ENCODE measurements around the gene ZNF514.
"Not testable (repeated sequence)": the region's sequence is repeated elsewhere in the genome, so short reads cannot be mapped to it uniquely, and the experiment has no call there.

The ZNF514 gene

DNA sequence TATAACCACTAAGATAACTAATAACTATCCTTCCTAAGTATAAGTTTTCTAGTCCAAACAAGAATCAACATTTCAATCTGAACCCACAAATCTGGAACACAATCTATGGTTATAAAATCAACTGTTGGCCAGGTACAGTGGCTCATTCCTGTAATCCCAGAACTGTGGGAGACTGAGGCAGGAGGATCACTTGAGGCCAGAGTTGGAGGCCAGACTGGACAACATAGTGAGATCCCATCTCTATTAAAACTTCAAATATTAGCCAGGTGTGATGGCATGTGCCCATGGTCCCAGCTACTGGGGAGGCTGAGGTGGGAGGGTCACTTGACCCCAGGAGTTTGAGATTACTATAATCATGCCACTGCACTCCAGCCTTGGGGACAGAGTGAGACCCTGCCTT lies 49.3 kb downstream of the ZNF514 start:
- no peak overlapping the region for H3K4me3 ChIP-seq (ENCODE audit: low read length)
- no peak for DNase-seq (ENCODE audit: low read depth)
- no peak for TF ChIP-seq CTCF (conservative IDR thresholded peaks at IDR 0.05; ENCODE audit: low read depth, low read length)

- H3K4me3 ChIP-seq (ENCODE audit: low read length) = no peak overlapping the region
- TF ChIP-seq CTCF (conservative IDR thresholded peaks at IDR 0.05; ENCODE audit: low read depth, low read length) = no peak
- DNase-seq (ENCODE audit: low read depth) = no peak
These were observed 50.4 kb downstream of the ZNF514 start for GRCh38 chr2:95109260-95109659.

DNA sequence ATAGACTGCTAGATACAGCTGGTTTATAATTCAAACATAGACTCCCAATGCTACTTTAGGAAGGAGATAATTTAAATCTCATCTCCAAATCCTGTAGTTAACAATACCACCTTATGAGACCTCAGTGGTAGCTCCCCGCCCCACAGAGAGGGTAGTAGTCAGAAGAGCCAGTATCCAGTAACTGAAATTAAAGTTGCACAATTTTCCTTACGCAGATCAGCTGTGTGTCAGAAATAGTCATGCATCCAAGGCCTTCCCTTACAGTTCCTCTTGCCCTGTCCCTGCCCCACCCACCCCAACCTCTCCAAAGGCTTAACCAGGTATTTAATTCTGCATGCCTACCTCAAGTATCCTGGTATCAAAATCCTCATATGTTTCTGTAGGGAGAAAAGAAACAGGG lies 53.6 kb downstream of the ZNF514 start:
- H3K4me3 ChIP-seq (ENCODE audit: low read length) = no peak overlapping the region
- no peak for DNase-seq (ENCODE audit: low read depth)
- no peak for TF ChIP-seq CTCF (conservative IDR thresholded peaks at IDR 0.05; ENCODE audit: low read depth, low read length)

DNA sequence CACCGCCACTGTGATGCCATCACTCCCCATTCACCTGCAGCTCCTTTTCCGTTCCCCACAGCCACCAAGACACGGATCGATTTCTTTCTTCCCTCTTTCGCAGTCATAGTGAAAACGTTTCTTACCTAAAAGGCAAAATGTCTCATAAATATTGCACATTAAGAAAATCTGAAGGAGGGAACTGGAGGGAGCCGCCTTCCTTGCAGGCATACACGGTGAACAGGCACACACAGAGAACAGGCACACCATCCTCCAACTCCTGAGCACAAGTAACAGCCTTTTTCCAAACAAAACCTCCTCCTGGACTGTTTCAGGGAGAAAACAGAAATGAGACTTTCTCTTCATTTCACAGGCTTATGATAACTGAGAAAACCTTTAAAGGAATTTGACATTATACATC lies 55.0 kb downstream of the ZNF514 start:
- no peak for DNase-seq (ENCODE audit: low read depth)
- H3K4me3 ChIP-seq (ENCODE audit: low read length) = no peak overlapping the region

GRCh38 chr2:95099910-95100309 lies 59.7 kb downstream of the ZNF514 start:
- no peak for TF ChIP-seq CTCF (conservative IDR thresholded peaks at IDR 0.05; ENCODE audit: low read depth, low read length)
- no peak overlapping the region for H3K4me3 ChIP-seq (ENCODE audit: low read length)
- DNase-seq (ENCODE audit: low read depth) = no peak

More for the DNA sequence above, 55.0 kb downstream of the ZNF514 start:
- no peak for TF ChIP-seq CTCF (conservative IDR thresholded peaks at IDR 0.05; ENCODE audit: low read depth, low read length)

- H3K4me3 ChIP-seq (ENCODE audit: low read length); DNase-seq (ENCODE audit: low read depth): not testable (repeated sequence)
These were observed 61.4 kb downstream of the ZNF514 start for GRCh38 chr2:95098273-95098672.

Data from retinal pigment epithelial cell (primary cell).